NCI-H446 treated with DMSO at 0.1 percent for 48 hours (cell line): ENCODE measurements around the gene LRCOL1.
"Not testable (repeated sequence)": the region's sequence is repeated elsewhere in the genome, so short reads cannot be mapped to it uniquely, and the experiment has no call there.

ENCODE experiments used
- DNase-seq: peaks from one replicate; lab custom pipeline; 2025; lab: John Stamatoyannopoulos, UW

The LRCOL1 gene

DNA sequence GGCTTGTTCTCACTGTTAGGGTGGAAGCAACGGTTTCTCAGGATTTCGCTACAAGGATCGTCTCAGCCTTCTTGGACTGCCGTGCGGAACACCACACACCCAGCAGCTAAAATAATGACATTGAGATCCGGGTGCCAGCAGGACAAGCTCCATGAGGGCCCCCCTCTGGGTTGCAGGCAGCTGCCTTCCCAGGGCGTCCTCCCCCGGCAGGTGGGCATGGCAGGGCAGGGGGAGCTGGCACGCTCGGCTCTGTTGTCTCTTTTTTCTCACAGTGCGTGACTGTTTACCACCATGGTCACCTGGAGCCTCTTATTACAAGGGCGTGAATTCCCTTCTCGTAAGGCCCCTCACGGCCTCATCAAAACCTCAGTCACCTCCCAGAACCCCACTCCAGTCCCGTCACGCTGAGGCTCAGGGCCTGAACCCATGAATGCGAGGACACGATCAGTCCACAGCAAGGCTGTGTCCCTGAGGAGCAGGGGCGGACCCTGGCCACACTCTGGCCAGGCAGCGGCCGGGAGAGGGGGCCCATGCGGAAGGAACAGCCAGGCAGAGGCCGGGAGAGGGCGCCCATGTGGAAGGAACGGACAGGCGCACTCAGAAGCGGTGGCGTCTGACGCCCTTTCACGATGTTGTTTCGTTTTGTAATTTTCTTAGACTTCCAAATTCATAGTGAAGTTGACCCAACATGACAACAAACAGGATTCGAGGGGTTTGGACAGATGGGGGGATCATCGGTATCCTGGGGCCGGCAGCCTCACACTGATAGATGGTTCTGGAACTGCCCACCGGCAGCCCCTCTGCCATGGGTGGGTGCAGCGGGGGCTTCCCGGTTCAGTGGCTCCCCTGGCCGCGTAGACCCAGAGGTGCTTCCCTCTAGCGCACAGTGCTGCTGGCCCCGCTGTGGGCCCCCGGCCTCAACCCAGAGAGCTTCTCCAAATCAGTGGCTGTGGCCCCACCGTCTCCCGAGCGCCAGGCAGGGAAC lies 10.0 kb downstream of the LRCOL1 start:
- DNase-seq, result no peak

DNA sequence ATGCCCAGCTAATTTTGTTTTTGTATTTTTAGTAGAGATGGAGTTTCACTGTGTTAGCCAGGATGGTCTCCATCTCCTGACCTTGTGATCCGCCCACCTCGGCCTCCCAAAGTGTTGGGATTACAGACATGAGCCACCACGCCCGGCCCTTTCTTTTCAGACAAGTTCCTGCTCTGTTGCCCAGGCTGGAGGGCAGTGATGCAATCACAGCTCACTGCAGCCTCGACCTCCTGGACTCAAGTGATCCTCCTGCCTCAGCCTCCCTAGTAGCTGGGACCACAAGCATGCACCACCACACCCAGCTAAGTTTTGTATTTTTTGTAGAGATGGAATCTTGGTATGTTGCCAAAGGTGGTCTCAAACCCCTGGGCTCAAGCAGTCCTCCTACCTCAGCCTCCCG lies 10.9 kb downstream of the LRCOL1 start:
- DNase-seq, result not testable (repeated sequence)

DNA sequence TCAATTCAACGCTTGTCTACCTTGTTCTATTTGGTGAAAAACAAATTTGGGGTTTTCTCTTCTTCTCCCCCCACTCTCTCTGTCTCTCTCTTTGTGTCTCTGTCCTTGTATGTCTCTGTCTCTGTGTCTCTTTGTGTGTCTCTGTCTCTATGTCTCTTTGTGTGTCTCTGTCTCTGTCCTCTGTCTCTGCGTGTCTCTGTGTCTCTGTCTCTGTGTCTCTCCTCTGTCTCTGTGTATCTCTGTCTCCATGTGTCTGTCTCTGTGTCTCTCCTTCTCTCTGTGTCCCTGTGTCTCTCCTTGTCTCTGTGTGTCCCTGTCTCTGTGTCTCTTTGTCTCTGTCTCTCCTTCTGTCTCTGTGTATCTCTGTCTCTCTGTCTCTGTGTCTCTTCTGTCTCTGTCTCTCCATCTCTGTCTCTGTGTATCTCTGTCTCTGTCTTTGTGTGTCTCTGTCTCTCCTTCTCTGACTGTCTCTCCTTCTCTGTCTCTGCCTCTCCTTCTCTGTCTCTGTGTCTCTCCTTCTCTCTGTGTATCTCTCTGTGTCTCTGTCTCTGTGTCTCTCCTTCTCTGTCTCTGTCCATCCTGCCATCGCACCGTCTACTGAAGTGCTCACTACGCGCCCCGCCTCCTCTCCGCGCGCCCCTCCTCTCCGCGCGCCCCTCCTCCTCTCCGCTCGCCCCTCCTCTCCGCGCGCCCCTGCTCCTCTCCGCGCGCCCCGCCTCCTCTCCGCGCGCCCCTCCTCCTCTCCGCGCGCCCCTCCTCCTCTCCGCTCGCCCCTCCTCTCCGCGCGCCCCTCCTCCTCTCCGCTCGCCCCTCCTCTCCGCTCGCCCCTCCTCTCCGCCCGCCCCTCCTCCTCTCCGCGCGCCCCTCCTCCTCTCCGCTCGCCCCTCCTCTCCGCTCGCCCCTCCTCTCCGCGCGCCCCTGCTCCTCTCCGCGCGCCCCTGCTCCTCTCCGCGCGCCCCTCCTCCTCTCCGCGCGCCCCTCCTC lies 12.8 kb downstream of the LRCOL1 start:
- DNase-seq, result no peak

GRCh38 chr12:132596016-132596415 lies 14.4 kb downstream of the LRCOL1 start:
- no peak for DNase-seq

DNA sequence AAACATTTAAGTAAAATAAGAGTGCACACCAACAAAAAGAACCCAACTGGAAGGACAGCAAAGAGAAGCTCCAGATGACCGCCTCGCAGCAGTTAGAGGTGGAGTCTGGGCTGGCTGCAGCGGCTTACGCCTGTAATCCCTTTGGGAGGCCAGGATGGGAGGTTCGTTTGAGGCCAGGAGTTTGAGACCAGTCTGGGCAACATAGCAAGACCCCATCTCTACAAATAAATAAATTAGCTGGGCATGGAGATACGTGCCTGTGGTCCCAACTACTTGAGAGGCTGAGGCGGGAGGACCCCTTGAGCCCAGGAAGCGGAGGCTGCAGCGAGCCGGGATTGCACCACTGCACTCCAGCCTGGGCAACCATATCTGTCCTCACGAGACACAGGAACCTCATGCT lies 15.2 kb downstream of the LRCOL1 start:
- no peak for DNase-seq

DNA sequence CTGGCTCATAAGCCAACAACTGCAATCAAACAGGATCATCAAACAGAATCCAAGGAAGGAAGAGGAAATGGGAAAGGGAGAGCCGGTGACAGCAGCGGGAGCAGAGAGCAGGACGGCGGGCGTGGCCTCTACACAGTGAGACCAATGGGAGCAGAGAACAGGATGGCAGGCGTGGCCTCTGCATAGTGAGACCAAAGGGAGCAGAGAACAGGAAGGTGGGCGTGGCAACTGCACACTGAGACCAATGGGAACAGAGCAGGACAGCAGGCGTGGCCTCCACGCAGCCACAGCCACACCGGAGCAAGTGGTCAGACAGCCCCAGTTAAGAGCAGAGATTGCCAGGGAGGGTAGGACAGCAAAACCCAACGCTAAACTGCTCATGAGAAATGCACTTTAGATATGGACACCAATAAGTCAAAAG lies 16.4 kb downstream of the LRCOL1 start:
- DNase-seq, result peak; percentile 84

DNA sequence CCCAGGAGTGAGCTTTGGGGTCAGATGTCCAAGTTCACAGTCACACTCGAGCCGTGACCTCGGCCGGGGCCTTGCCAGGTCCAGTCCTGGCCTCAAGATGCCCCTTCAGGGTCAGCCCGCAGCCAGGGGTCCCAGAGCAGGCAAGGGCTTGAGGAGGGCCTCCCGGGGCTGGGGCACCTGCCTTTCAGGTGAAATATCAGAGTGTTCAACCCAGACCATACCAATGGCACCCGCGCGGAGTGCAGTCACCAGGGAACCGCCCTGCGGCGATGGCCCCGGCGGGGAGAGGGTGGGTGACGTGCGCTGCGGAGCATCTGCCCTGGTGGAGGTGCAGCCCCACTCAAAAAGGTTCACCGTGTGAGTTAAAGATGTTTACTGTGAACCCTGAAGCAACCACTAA lies 16.9 kb downstream of the LRCOL1 start:
- DNase-seq, result no peak

- no peak for DNase-seq
These were observed 17.3 kb downstream of the LRCOL1 start for GRCh38 chr12:132593071-132593470.

- no peak for DNase-seq
These were observed 18.0 kb downstream of the LRCOL1 start for GRCh38 chr12:132592282-132592970.

GRCh38 chr12:132591107-132591935 lies 19.1 kb downstream of the LRCOL1 start:
- DNase-seq, result no peak

DNA sequence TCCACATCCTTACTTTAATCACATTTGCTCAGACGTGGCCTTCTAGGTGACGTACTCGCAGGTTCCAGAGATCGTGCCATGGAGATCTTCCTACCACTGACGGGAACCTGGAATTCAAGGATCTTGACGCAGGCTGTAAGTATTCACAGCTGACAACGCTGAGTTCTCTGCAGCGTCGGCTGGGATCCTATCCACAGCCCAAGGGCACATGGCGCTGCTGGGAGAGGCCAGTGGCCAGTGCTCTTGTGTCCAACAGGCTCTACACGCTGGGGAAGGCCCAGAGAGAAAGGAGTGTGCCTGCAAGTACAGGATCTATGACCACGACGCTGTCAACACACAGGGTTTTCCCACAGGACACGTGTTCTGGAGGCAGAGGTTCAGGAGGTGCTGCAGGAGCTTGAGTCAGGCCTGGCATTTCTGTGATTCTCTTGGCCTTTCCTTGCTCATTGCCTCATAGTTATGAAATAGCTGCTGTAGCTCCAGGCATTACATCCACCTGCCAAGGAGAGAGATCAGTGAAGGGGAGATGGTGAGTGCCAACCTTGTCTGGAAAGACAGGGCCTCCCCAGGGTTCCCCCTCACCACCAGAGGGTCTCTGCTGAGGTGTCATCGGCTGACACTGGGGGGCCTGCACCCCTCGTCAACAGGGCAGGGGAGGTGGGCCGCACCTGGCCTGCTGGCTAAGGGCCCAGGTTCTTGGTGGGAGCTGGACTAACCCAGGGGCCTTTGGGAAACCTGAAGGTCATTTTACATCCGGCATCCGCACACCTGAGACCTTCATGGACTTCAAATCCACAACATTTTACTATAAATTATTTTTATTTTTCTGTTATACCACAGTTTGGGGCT lies 21.3 kb downstream of the LRCOL1 start:
- no peak for DNase-seq

DNA sequence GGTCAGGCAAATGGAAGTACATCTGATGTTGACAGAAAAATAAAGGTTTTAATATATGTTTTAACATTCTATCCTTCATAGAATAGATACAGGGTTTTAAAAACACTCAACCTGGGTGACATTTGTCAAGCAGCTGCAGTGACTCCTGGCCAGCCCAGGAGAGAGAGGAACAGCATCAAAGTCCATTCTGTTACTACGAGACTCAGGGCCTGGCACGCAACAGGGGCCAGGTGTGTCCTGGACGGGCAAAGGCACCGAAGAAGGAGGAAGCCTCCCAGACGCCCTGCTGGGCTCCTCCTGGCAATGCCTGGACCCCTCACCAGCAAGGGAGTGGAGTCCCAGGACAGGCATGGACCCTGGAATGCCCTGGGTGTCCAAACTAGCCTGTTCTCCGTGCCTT lies 22.1 kb downstream of the LRCOL1 start:
- DNase-seq, result no peak

- no peak for DNase-seq
These were observed 22.6 kb downstream of the LRCOL1 start for GRCh38 chr12:132587781-132588180.

DNA sequence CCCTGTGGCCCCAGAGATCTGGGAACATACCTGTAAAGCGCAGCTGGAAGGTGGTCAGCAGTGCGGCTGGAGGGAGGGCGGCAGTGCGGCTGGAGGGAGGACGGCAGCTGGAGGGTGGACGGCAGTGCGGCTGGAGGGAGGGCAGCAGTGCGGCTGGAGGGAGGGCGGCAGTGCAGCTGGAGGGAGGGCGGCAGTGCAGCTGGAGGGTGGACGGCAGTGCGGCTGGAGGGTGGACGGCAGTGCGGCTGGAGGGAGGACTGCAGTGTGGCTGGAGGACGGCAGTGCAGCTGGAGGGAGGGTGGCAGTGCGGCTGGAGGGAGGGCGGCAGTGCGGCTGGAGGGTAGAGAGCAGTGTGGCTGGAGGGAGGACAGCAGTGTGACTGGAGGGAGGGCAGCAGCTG lies 23.5 kb downstream of the LRCOL1 start:
- DNase-seq, result no peak

DNA sequence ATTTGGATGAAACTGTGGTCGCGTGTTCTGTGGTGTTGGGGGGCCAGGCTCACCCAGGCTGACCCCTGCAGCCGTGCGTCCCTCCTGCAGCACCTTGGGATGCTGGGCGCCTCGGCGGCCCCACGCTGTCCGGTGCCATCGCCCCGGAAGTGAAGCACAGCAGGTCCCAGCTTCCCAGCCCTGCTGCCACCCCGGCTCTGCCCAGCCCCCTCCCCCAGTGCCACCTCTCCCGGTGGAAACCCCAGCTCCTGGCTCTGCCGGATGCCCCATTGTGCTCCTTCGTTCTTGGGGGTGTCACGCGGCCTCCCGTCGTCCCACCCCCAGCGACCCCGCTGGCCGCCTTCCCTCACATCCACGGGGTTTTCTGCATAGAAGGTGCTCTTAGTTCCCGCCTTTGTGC lies 25.2 kb downstream of the LRCOL1 start:
- no peak for DNase-seq

DNA sequence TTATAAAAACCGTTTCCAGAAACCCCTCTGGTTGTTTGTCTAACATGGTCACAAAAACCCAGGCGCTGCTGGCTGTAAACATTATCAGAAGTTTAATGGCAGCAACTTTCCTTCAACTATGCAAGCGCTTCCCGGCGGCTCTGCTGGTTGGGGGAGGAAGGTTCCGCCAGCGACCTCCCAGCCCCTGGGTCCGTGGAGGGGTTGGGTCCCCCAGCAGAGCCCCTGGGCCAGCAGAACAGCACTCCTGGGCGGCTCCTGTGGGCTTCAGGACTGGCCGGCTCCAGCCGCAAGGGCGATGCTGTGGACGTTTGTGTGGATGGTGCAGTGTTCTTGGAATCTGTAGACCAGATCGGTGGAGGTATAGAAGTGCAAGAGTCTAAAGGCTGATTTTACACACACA lies 26.0 kb downstream of the LRCOL1 start:
- DNase-seq, result no peak

DNA sequence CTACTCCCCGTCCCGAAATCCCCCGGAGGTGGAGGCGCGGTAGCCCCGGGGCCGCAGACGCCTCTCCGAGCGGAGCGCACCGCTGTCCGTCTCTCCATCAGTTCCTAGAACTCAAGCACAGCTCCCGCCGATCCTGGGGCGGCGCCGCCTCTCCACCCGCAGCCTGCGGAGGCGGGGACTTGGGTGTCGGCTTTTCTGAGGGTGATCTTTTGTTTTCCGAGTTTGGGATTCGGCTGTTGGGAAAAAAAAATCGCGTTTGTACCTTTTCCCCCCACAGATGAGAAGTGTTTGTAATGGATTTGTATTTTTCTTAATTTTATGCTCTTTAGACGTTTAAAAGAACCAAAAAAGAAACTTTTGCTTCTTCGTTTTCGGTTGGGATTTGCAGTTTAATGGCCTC lies 26.6 kb downstream of the LRCOL1 start:
- no peak for DNase-seq

GRCh38 chr12:132583411-132583710 lies 27.0 kb downstream of the LRCOL1 start:
- no peak for DNase-seq

GRCh38 chr12:132582582-132583410 lies 27.6 kb downstream of the LRCOL1 start:
- no peak for DNase-seq

DNA sequence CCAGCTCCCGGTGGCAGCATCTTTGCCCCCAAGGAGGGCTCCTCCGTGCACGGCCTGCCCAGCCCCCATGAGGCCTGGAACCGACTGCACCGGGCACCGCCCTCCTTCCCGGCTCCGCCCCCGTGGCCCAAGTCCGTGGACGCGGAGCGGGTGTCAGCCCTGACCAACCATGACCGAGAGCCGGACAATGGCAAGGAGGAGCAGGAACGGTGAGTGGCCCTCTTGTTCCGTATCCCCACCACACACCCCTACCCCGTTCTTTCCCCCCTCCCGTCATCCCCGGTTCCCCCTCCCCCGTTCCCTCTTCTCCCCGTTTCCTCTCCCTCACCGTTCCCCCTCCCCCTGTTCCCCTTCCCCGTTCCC lies 28.3 kb downstream of the LRCOL1 start:
- DNase-seq, result no peak
